GF-D8 (cell line): ENCODE measurements around the gene SNURF.
"Not testable (repeated sequence)": the region's sequence is repeated elsewhere in the genome, so short reads cannot be mapped to it uniquely, and the experiment has no call there.

ENCODE experiments used
- DNase-seq: peaks from one replicate; lab custom pipeline; 2025; lab: John Stamatoyannopoulos, UW

SNURF gene, protein sequence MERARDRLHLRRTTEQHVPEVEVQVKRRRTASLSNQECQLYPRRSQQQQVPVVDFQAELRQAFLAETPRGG

DNA sequence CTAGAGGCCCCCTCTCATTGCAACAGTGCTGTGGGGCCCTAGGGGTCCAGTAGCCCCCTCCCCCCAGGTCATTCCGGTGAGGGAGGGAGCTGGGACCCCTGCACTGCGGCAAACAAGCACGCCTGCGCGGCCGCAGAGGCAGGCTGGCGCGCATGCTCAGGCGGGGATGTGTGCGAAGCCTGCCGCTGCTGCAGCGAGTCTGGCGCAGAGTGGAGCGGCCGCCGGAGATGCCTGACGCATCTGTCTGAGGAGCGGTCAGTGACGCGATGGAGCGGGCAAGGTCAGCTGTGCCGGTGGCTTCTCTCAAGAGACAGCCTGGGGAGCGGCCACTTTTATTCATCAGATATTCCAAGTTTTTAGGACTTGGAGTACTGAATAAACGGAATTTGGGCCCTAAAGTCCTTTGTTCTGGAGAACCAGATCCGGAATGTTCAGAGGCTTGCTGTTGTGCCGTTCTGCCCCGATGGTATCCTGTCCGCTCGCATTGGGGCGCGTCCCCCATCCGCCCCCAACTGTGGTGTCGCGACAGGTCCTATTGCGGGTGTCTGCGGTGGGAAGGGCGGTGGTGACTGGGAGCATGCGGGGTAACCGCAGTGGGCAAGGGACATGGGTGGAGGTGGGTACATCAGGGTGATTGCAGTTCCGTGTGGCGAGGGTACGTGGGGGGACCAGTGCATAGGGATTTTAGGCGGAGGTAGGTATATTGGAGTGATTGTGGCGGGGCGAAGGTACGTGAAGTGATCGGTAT is at the start of gene SNURF, which contains the start of gene SNRPN:
SNURF (plus strand) TSS at position 205 of the 748 bp plus-strand sequence; CDS start at position 267, 62 bp downstream.
SNRPN (plus strand) TSS at position 205 of the 748 bp plus-strand sequence. CDS start 19,467 bp downstream, outside the sequence.
- peak; percentile 1 for DNase-seq

DNA sequence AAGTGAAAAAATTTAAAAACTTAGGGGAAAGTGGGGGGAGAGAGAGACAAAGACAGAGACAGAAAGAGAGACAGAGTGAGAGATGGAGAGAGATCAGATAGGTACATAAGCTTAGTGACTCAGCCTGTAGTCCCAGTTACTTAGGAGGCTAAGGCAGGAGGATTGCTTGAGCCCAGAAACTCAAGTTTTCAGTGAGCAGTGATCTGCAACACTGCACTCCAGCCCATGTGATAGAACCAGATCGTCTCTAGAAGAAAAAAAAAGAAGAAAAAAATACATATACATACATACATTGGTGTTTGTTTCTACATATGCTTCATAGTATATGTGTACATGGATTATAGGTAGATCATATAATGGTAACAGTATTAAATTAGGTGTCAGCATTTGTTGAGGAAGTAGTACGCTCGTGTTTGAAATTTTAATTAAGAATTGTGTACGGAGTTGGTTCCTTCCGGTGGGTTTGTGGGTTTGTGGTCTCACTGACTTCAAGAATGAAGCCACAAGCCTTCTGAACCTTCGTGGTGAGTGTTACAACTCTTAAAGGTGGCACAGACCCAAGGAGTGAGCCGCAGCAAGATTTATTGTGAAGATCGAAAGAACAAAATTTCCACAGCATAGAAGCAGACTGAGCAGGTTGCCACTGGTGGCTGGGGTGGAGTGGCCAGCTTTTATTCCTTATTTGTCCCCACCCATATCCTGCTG is 38.3 kb upstream of the SNURF start:
- peak; percentile 75 for DNase-seq

DNA sequence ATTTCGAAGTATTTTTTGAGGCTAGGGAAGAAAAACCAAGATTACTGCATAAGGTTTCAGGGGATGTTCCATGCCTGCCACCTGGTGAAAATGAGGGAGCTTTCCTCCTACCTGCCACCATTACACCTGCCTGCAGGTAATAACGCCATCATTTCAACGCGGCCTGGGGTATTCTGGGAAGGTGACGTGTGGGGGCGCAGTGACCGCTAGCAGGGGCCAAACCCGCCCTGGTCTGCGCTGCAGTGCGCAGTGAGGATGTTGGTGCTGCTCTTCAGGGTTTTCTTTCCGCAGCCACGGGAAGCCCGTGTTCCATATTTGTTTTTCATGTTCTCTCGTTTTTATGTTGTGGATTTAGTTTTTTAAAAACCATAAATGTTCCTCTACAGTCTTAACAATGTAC is 37.4 kb upstream of the SNURF start:
- DNase-seq: no peak

DNA sequence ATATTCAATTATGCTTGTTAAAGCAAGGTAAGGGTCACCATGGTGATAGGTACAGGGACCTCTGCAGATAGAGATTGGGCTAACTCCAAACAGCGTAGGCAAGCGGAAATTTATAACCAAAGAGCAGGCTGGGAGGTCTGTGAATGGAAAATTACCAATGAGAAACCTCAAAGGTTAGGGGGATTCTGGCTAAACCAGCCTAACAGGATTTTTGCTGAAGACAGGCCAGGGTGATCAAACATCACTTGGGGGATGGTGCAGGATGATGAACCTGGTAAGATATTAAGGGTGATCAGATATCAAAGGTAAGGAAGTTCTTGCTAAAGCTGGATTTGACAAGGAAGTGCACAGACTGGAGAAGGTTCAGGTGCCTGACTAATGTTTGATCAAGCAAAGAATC is 35.3 kb upstream of the SNURF start:
- DNase-seq: no peak

DNA sequence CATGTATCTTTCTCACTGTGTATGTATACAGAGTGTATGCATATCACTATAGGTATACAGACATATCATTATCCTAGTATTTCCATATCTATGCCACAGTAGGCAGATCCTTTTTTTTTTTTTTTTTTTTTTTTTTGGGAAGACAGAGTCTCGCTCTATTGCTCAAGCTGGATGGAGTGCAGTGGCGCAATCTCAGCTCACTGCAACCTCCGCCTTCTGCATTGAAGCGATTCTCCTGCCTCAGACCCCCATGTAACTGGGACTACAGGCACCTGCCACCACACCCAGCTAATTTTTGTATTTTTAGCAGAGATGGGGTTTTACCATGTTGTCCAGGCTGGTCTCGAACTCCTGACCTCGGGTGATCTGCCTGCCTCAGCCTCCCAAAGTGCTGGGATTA is 32.0 kb upstream of the SNURF start:
- not testable (repeated sequence) for DNase-seq

DNA sequence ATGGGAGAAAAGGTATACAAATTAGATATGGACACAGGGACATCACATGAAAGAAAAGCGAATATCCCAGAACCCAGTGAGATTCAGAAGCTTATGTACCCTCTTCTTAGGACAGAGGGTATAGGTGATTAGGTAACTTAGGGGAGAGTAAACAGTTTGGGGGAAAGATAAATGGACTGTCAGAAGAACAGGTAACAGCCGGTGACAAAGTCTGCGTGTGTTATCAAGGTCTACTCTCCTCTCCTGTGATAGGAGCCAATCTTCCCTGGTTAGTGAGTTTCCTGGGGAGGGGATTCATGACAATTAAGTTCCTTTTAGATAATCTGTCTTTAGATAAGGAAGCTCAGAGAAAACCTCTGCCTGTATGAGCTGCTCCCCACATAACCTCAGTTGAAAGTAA is 30.6 kb upstream of the SNURF start:
- DNase-seq: no peak

DNA sequence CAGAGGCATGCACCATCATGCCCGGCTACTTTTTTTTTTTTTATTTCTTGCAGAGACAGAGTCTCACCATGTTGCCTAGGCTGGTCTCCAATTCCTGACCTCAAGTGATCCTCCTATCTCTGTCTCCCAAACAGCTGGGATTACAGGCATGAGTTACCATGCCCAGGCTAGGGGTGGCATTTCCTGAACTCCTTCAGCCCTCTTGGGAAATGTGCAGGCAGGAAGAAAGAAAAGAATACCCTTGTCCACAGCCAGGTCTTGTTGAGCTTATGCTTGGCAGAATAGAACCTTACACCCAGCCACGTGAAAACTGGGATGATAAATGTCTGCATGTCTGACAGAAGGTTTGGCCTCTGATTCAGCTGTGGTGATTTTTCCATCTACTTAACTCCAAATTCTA is 30.2 kb upstream of the SNURF start:
- DNase-seq: no peak

DNA sequence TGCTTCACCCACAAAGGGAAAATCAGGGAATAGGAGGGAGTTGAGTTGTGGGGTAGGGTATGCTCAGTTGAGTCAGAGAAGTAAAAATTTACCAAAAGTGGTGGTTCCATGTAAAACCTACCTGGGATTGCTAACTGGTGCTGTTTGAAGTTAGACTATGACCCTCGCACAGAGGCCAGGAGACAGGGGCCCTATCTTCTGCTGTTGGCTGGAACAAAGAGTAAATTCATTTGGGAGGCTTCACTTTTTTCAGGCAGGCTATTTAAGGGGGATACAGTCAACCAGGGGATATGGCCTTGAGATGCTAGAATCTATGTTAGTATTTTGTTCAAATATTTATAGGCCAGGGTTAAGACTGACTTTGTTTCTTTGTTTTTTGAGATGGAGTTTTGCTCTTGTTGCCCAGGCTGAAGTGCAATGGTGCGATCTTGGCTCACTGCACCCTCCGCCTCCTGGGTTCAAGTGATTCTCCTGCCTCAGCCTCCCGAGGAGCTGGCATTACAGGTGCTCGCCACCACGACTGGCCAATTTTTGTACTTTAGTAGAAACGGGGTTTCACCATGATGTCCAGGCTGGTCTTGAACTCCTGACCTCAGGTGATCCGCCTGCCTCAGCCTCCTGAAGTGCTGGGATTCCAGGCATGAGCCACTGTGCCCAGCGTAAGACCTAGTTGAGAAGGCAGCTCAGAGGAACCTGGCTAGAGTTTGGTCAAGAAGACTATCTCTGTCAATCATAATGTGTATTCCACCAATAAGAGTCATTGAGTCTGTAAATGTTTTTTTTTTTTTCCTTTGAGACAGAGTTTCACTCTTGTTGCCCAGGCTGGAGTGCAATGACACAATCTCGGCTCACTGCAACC is 22.7 kb upstream of the SNURF start:
- not testable (repeated sequence) for DNase-seq

DNA sequence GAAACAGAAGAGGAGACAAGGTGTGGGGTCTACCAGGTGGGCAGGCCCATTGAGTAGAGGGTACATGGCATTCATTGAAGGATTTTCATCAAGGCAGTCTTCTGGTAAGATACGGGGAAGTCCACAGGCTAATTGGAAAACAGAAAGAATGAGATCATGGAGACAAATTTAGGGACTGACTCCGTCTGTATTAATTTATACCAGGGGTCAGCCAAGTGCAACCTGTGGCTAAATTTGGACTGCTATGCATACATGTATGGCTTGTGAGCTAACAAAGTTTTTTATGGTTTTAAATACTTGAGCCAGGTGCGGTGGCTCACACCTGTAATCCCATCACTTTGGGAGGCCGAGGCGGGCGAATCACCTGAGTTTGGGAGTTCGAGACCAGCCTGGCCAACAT is 21.1 kb upstream of the SNURF start:
- DNase-seq: no peak

DNA sequence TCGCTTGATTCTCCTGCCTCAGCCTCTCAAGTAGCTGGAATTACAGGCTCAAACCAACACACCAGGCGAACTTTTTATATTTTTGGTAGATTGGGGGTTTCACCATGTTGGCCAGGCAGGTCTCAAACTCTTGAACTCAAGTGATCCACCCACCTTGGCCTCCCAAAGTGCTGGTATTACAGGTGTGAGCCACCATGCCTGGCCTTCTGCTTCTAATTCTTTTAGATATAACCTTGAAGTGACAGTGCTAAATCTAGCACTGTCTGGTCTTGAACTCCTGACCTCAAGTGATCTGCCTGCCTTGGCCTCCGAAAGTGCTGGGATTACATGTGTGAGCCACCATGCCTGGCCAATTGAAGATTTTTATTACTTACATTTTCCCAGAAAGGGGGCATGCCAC is 16.6 kb upstream of the SNURF start:
- DNase-seq: not testable (repeated sequence)

DNA sequence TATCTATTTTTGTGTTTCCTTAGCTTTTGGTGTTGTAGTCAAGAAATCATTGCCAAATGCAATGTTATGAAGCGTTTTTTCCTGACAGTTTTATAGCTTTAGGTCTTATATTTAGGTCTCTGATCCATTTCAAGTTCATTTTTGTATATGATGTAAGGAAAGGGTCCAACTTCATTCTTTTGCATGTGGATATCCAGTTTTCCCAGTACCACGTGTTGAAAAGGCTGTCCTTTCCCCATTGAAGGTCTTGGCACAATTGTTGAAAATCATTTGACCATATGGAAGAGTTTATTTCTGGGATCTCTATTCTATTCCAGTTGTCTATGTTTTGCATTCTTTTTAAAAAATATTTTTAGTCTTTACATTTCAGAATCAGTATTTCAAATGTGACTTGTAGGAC is 14.6 kb upstream of the SNURF start:
- DNase-seq: no peak

DNA sequence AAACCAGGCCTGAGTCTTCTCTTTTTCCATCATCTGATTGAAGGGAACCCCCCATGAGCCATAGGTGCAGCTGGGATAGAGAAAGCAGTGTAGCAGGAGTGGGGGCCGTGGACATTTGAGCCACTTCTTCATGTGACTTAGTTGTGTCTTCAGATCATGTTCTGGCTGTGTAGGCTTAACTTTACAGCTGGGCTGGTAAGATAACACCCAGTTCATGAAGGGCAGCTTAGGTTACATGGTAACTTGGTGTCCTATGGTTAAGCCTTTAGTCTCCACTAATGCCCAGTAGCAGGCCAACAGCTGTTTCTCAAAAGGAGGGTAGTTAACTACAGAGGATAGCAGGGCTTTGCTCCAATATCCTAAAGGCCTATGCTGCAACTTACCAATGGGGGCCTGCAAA is 11.4 kb upstream of the SNURF start:
- no peak for DNase-seq

DNA sequence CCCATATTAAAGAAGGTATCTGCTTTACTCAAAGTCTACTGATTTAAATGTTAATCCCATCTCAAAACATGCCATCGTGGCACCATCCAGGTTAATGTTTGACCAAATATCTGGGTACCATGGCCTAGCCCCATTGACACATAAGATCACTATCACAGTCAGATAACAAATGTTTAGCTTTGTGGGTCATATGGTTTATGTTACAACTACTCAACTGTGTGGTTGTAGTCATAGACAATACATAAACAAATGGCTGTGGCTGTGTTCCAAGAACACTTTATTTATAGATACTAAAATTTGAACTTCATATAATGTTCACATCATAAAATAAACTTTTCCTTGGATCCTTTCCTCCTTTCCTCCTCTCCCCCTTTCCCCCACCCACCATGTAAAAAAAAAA is 9.8 kb upstream of the SNURF start:
- DNase-seq: no peak

DNA sequence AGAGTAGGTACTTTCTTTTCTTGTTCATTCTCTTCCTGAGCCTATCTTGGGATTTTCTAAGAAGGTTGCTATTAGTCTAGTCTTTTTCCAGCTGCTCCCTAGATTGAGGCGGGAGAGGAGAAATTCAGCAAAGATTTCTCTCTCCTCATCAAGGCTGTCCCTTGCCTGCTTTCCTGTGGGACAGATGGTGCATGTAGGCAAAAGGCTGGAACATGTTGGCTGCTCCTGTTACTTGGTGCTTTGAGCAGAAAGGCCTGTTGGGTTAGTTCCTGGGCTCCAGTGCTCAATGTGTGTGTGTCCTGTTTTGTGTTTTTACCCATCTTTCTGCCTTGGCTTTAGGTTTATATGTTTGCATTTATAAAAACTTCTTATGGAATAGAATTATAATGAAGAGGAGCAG is 9.1 kb upstream of the SNURF start:
- DNase-seq: no peak

DNA sequence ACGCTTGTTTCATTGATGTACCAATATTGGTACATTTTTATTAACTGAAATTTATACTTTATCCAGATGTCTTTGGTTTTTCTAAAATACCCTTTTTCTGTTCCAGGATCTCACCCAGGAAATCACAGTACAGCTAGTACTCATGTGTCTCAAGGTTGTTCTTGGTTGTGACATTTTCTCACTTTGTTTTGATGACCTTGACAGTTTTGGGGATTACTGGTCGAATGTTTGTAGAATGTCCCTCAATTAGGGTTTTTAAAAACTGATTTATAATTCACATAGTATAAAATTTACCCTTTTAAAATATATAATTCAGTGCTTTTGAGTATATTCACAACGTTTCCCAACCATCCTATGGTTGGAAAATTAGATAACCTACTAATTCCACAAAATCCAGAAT is 6.3 kb upstream of the SNURF start:
- no peak for DNase-seq

DNA sequence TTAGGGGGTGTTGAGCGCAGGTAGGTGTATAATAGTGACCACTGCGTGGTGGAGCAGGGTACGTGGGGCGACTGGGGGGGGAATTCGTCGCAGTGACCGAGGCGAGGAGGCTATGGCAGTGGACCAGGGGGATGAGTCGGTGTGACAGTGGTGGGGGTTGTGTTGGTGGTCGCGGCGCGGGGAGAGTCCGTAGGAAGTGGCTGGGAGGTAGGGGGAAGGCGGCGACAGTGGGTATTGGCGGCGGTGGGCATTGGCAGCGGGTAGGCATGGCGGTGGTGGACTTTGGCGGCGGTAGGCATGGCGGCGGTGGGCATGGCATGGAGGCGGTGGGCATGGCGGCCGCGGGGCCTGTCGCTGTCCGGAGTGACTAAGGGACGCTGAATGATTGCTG is 739 bp downstream of the SNURF start:
- no peak for DNase-seq

DNA sequence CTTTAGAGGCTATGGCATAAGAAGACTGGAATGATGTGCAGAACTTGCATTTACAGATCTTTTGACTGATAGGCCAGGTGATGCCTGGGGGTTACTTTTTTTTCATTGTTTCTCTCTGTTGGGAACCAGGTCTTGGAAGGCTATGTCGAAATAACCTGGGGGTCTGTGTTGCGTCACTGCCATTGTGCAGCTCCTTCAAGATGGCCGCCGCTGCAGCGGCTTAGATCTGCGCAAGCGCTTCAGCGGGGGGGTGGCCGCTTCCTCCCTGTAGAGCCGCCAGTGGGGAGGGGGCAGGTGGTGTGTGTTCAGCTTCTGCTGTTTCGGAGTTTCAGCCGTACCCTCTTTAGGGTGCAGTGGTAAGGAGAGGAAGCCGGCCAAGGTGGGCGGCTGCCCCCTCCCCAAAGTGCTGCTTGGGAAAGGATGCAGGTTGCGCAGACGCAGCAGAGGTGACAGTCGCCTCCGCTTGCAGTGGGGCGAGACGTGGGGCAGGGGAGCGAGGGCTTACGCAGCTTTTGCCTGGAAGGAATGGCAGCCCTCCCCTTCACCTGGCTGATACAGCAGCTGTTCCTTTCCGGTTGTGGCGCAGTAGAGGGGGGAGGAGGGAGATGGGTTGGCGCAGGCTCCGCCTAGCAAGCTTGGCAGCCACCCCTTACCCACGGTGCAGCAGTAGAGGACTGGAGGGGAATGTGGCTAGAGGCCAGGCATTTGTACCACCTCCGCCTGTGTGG is 1.5 kb downstream of the SNURF start:
- DNase-seq: peak; percentile 37

DNA sequence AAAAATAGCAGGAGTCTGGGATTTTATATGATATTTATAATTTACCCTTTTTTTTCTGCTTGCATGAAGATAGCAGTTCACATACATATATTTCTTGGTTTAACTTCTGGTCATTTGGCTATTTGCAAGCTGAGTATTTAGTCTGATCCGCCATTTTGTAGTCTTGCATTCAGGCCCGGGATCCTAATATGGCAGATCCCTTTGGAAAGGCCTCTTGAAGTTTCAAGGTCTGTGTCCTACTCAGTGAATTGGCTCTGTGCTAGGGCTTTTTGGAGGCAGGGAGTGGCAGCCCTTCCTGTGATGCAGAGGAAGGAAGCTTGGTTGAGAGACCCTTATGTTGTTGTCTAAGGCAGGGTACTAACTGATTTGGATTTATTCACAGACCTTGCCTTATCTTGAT is 2.9 kb downstream of the SNURF start:
- DNase-seq: no peak

DNA sequence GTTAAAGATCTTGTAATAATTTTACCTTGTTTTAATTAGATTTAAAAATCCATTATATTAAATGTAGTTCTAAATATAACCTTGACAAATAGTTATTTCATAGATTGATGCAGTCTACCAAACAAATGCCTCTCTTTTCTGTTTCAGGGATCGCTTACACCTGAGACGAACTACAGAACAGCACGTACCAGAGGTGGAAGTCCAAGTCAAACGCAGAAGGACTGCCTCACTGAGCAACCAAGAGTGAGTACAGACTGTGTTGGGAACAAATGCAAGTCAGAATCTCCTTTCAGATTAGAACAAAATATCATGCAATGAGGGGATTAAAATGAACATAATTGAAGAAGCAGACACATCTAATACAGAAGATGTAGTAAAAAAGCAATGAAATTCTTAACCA is 7.2 kb downstream of the SNURF start:
- DNase-seq: no peak

DNA sequence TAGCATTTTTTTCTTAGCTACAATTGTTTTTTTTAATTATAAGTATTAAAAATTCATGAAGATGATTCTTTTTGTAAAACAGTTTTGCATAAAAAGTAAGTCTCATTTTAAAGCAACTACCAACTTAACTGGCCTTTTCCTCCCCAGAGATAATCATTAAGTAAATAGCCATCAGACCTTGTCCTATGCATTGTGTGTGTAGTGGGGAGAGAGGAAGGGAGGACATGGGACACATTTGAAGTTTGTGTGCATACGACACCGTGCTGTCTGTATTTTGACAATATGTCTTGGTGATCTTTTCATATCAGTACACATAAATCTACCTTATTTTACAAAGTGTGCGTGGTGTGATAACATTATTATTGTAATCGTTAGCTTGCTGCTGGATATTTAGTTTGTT is 8.1 kb downstream of the SNURF start:
- no peak for DNase-seq

DNA sequence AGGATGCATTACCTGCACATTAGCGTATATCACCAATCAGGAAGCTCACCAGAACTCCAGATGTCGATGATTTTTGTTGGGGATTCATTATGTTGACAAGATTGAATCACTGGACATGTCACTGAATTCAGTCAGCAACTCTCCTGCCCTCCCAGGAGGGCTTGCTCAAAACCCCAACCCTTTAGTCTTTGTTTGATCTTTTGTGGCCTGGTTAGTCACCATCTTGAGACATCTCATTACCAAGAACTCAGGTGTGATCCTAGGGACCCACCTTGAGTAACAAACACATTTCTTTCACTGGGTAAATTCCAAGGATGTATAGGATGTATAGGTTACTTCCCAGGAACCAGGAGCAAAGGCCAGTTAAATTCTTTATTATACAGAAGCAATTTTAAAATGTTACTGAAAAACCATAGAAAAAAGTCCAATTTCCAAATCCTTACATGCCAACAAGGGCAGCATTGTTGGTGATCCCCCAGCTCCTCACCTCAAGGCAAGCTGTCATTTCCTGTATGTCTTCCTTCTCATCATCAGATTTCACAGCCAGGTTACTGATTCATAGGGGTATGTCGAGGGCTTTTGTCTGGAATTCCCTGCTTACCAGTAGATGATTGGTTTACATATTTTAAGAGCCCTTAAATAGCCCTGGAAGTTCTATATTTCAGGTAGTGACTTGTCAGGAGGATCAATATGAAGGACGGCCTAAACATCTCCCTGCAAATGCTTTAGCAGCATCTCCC is 11.7 kb downstream of the SNURF start:
- no peak for DNase-seq
